Right lobe of liver (tissue), 4 donors: ENCODE results near the gene LRRC38.

Experiments used
- CTCF ChIP-seq, 4 donors: fragments of 200-600 bp in 3 of 4; fragments of 450-650 bp in 1 of 4; IDR thresholded peaks; one replicate each; pipeline versions ENCODE4 v1.5.1 to v1.8.0; 2016 to 2022; ENCODE audit warnings: antibody characterized with exemption in 4 of 4, mild to moderate bottlenecking in 2 of 4
- POLR2A ChIP-seq: fragments of 450-650 bp; IDR thresholded peaks from one replicate; pipeline ENCODE4 v1.6.1; 2017; ENCODE audit warnings: antibody characterized with exemption, mild to moderate bottlenecking
- donor health status: DM: no; HTN: no; CAD: no.
- donor health status: DM: no; HTN: no; CAD: no.
- donor health status: DM: no; HTN: yes; CAD: no.

GRCh38 chr1:13487143-13487868 is 26.5 kb downstream of the LRRC38 start:
- TF ChIP-seq CTCF (IDR thresholded peaks at IDR 0.05), result no peak
- no peak for TF ChIP-seq POLR2A
